HFF-Myc (cell line): Measurements from ENCODE around the gene BMP2K.
"Not testable (repeated sequence)": the region's sequence is repeated elsewhere in the genome, so short reads cannot be mapped to it uniquely, and the experiment has no call there.

Experiments used
- DNase-seq: peaks from one replicate; pipeline ENCODE4 v3.0.0-alpha.2; 2011; ENCODE audit warnings: low read depth; ENCODE audit errors: extremely low read depth
- H3K4me3 ChIP-seq: replicated peaks from 2 replicates; pipeline ENCODE4 v1.5.1; 2011; ENCODE audit warnings: low read depth, mild to moderate bottlenecking, control low read depth, low read length
- TF ChIP-seq, protein P1 (sequence below): IDR thresholded peaks from 2 replicates; pipeline ENCODE4 v1.5.1; 2012; ENCODE audit warnings: mild to moderate bottlenecking, low read depth, low read length, control low read depth; ENCODE audit errors: missing control alignments

Gene BMP2K

GRCh38 chr4:78784236-78784865 lies 8.2 kb downstream of the BMP2K start:
- H3K4me3 ChIP-seq: no peak overlapping the region

DNA sequence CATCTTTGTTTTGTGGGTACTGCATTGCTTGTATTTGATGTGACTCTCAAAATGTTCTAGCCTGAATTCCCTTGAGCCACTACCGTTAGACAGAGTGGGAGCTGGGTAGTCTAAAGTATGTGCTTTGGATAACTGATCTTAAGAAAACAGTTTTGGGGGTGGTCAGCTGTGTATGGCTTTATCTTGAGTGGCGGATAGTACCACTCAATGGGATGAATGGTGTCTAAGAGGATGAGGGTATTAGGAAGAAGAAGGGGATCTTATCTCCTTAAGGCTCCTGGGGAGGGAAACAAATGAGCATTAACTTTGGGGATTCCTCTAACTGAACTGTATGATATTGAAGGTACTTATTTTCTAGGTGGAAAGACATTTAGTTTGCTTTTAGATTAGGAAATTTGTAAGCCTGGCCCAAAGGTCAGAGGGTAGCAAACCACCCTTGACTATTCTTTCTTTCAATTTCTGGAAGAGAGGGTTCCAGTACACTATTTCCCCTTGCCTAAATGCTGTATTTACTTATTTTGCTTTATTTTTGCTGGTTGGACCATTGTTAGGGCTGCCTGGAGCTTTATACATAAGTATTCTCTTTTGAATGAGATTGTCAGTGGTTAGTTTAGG lies 11.3 kb downstream of the BMP2K start:
- DNase-seq: no peak
- TF ChIP-seq, protein P1, sequence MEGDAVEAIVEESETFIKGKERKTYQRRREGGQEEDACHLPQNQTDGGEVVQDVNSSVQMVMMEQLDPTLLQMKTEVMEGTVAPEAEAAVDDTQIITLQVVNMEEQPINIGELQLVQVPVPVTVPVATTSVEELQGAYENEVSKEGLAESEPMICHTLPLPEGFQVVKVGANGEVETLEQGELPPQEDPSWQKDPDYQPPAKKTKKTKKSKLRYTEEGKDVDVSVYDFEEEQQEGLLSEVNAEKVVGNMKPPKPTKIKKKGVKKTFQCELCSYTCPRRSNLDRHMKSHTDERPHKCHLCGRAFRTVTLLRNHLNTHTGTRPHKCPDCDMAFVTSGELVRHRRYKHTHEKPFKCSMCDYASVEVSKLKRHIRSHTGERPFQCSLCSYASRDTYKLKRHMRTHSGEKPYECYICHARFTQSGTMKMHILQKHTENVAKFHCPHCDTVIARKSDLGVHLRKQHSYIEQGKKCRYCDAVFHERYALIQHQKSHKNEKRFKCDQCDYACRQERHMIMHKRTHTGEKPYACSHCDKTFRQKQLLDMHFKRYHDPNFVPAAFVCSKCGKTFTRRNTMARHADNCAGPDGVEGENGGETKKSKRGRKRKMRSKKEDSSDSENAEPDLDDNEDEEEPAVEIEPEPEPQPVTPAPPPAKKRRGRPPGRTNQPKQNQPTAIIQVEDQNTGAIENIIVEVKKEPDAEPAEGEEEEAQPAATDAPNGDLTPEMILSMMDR: no peak

More at GRCh38 chr4:78784236-78784865, 8.2 kb downstream of the BMP2K start:
- TF ChIP-seq, protein P1: no peak
- no peak for DNase-seq

DNA sequence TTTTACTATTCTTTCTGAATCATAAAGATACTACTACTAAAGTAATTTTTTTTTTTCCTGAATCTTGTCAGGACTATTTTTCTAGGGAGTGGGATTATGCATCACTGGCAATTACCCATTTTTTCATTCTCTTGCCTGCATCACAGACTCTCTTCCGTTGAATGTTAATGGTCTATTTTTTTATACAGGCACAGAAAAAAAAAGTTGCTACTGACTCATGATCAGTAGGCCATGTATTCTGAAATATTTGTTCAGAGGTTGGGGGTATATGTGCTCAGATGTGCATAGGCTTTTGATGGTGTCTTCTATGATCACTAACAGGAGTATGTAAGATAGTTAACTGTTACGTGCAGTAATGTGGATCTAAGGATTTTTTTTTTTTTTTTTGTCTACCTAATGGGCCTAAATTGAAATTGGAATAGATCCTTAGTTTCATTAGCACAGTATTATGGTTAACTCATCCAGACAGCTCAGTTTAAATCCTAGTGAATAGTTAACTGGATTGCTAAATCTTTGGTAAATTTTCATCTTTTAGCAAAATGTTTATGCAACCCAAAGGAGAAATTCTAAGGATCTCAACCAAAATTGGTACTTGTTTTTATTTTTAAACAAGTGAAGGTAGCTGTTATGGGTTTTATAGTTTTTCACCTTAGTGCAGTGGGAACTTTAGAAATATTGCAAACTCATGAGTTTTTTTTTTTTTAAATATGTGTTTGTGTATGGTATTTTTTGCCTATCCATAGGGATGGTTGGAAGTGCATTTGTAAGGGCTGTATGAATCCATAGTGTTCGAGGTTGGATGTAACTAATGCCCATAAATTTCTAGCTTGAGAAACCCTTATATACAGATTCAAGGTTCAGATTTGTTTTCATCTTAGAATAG lies 12.1 kb downstream of the BMP2K start:
- TF ChIP-seq, protein P1: no peak
- no peak overlapping the region for H3K4me3 ChIP-seq
- DNase-seq: no peak

More for the DNA sequence above, 11.3 kb downstream of the BMP2K start:
- no peak overlapping the region for H3K4me3 ChIP-seq

DNA sequence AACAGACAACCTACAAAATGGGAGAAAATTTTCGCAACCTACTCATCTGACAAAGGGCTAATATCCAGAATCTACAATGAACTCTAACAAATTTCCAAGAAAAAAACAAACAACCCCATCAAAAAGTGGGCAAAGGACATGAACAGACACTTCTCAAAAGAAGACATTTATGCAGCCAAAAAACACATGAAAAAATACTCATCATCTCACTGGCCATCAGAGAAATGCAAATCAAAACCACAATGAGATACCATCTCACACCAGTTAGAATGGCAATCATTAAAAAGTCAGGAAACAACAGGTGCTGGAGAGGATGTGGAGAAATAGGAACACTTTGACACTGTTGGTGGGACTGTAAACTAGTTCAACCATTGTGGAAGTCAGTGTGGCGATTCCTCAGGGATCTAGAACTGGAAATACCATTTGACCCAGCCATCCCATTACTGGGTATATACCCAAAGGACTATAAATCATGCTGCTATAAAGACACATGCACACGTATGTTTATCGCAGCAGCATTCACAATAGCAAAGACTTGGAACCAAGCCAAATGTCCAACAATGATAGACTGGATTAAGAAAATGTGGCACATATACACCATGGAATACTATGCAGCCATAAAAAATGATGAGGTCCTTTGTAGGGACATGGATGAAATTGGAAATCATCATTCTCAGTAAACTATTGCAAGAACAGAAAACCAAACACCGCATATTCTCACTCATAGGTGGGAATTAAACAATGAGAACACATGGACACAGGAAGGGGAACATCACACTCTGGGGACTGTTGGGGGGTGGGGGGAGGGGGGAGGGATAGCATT lies 19.7 kb downstream of the BMP2K start:
- DNase-seq: not testable (repeated sequence)

GRCh38 chr4:78796526-78796925 lies 20.4 kb downstream of the BMP2K start:
- H3K4me3 ChIP-seq: no peak overlapping the region
- DNase-seq: no peak
- TF ChIP-seq, protein P1: no peak

More for the DNA sequence above, 19.7 kb downstream of the BMP2K start:
- not testable (repeated sequence) for H3K4me3 ChIP-seq

- H3K4me3 ChIP-seq: no peak overlapping the region
- TF ChIP-seq, protein P1: no peak
- no peak for DNase-seq
These were observed 21.7 kb downstream of the BMP2K start for GRCh38 chr4:78797777-78798284.
